ENCODE results near the gene PLCXD1.
"Not testable (repeated sequence)": the region's sequence is repeated elsewhere in the genome, so short reads cannot be mapped to it uniquely, and the experiment has no call there.

PLCXD1 gene, protein sequence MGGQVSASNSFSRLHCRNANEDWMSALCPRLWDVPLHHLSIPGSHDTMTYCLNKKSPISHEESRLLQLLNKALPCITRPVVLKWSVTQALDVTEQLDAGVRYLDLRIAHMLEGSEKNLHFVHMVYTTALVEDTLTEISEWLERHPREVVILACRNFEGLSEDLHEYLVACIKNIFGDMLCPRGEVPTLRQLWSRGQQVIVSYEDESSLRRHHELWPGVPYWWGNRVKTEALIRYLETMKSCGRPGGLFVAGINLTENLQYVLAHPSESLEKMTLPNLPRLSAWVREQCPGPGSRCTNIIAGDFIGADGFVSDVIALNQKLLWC

DNA sequence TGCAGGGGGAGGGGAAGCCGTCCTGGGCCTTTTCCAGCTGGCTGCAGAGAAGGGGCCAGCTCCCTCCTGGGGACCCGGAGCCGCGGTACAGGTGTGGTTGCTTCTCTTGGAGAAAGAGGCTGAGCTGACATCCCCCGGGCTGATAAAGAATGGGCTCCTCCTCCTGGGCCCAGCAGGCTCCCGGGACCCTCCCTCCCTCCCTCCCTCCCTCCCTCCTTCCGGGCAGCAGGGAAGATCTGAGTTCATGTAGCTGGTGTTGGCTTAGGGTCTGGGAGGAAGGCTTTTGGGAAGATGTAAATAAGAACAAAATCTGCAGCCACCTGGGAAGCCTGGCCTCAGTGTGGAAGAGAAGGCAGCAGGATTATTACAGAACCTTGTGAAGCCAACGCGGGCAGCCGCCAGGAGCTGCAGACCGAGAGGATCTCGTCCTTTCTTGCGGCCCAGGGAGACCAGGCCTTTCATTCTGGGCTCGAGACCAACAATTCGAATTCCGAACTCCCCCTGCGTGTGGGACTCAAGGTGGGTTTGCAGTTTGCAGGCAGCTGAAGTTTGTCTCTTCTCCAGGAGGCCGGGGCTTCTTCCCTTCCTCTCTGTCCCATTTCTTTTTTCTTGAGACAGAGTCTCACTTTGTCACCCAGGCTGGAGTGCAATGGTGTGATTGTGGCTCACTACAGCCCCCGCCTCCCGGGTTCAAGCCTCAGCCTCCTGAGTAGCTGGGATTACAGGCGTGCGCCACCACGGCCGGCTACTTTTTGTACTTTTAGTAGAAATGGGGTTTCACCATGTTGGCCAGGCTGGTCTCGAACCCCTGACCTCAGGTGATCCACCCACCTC lies at the start of gene PLCXD1:
Gene PLCXD1, plus strand, starts transcription at position 216 of the 834 bp plus-strand sequence. CDS start 2,807 bp downstream, outside the sequence.
- DNase-seq: no peak

DNA sequence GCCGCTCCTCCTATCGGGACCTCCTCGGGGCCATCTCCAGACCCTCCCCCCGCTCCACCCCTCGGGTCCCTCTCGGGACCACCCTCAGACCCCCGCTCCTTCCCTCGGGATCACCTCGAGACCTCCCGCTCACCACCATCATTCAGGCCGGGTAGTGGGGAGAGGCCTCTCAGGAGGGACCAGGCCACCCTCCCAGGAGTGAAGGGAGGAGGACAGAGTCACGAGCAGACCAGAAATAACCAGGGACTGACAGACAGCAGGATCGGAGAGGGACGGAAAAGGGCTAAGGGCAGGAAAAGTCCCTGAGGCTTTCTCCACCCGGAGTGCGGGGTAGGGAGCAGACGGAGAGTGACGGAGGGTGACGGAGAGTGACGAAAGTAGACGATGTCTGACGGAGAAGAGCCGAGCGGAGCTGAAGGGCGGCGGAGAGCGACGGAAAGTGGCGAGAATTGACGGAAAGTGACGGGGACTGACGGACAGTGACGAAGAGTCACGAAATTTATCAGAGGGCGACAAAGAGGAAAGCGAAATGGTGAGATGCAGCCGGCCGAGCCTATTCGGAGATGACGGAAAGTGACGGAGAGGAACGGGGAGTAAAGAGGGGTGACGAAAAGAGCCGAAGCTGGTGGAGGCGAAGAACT lies 49.4 kb upstream of the PLCXD1 start:
- DNase-seq: not testable (repeated sequence)

DNA sequence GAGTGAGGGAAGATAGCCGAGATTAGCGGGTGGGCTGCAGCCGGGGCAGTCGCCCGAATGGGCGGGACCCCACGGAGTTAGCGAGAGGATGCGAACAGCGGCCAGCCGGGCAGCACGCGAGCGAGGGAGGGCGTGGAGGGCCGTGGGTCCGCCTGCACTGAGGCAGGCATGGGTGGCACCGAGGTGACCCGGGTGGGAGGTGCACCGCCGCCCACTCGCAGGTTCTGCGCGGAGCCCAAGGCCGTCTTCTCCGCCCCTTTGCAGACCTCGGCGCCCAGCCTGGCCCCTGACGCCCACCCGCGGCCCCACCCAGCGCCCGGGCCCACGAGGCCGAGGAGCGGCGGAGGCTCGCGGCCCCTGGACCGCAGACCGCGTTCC lies 48.9 kb upstream of the PLCXD1 start:
- not testable (repeated sequence) for DNase-seq

DNA sequence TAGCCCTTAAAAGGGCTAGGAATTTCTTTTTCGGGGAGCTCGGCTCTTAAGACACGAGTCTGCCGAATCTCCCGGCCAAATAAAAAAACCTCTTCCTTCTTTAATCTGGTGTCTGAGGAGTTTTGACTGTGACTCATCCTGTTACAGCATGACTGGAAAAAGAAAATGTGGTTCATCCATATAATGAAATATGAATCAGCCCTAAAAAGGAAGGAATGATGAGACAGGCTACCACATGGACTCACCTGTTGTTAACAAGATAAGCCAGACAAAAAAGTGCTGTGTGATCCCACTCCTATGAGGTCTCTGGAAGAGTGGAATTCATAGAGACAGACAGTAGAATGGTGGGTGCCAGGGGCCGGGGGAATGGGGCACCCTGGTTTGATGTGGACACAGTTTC lies 45.0 kb upstream of the PLCXD1 start:
- DNase-seq: not testable (repeated sequence)

DNA sequence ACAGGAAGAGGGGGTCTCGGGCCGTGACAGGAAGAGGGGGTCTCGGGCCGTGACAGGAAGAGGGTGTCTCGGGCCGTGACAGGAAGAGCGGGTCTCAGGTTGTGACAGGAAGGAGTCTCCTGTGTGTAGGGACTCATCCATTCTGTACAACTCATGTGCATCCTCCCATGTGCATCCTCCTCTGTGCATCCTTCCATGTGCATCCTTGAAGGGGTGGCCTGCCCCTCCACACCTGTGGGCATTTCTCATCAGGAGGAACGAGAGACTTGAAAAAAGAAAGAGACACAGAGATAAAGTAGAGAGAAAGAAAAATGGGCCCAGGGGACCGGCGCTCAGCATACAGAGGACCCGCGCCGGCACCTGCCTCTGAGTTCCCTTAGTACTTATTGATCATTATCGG lies 30.2 kb upstream of the PLCXD1 start:
- no peak for DNase-seq

DNA sequence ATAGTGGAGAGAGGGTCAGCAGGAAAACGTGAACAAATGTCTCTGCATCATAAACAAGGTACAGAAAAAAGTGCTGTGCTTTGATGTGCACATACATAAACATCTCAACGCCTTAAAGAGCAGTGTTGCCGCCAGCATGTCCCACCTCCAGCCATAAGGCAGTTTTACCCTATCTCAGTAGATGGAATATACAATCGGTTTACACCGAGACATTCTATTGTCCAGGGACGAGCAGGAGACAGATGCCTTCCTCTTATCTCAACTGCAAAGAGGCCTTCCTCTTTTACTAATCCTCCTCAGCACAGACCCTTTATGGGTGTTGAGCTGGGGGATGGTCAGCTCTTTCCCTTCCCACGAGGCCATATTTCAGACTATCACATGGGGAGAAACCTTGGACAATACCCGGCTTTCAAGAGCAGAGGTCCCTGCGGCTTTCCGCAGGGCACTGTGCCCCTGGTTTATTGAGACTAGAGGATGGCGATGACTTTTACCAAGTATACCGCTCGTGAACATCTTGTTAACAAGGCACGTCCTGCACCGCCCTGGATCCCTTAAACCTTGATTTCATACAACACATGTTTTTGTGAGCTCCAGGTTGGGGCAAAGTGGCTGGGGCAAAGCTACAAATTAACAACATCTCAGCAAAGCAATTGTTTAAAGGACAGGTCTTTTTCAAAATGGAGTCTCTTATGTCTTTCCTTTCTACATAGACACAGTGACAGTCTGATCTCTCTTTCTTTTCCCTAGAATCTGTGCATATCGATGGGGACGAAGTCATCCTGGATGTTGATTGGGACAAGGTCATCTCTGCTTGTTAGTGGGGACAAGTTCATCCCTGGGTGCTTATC lies 29.6 kb upstream of the PLCXD1 start:
- DNase-seq: not testable (repeated sequence)

DNA sequence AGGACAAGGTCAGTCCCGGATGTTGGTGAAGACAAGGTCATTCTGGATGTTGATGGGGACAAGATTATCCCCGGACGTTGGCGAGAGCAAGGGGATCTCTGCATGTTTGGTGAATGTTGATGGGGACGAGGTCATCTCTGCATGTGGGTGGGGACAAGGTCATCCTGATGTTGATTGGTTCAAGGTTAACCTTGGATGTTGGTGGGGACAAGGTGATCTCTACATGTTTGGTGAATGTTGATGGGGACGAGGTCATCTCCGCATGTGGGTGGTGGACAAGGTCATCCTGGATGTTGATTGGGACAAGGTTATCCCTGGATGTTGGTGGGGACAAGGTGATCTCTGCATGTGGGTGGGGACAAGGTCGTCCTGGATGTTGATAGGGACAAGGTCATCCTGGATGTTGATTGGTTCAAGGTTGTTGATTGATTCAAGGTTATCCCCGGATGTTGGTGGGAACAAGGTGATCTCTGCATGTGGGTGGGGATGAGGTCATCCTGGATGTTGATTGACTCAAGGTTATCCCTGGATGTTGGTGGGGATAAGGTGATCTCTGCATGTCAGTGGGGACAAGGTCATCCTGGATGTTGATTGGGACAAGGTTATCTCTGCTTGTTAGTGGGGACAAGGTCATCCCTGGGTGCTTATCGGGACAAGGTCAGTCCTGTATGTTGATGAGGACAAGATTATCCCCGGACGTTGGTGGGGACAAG lies 28.8 kb upstream of the PLCXD1 start:
- DNase-seq: no peak

DNA sequence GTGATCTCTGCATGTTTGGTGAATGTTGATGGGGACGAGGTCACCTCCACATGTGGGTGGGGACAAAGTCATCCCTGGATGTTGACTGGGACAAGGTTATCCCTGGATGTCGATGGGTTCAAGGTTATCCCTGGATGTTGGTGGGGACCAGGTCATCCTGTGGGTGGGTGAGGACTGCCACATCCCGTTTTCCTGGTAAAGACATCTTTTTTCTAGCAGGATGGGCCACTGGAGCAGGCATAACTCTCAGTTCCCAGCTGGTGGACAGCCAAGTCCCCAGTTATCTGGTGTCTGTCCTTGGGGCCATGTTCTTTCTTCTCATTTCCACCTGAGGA lies 28.3 kb upstream of the PLCXD1 start:
- DNase-seq: no peak

DNA sequence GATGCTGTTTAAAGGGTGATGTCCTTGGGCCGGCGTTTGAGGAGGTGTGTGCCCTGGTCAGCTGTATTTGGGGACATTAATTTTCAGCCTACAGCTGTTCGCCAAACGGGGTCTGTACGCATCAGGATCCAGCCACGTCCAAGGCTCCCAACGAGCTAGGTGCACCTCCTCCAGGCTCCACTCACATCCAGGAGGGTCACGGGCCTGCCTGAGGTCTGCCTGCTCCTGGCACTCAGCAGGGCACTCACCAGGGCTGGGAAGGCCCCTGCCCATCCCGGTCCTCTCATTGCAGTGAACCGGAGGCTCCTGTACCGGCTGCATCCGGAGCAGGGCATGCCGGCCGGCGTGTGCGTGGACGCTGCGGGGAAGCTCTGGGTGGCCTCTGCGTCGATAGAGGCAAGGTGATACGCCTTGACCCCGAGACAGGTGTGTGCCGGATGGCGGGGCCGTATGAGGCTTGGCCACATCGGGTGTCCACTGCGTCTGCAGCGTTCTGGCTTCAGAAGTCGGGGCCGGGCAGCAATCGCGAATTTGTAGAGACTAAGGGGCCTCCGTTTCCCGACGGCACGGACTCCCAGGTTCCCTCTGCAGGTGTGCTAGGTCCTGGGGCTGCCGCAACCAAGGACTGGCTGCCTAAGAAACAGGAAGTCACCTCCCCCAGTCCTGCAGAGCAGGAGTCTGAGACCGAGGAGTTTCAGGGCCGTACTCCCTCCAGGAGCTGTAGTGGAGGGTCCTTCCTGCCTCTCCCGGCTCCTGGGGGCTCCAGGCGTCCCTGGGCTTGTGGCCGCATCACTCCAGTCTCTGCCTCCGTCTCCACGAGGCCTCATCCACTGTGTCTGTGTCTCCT lies 27.5 kb upstream of the PLCXD1 start:
- DNase-seq: no peak

DNA sequence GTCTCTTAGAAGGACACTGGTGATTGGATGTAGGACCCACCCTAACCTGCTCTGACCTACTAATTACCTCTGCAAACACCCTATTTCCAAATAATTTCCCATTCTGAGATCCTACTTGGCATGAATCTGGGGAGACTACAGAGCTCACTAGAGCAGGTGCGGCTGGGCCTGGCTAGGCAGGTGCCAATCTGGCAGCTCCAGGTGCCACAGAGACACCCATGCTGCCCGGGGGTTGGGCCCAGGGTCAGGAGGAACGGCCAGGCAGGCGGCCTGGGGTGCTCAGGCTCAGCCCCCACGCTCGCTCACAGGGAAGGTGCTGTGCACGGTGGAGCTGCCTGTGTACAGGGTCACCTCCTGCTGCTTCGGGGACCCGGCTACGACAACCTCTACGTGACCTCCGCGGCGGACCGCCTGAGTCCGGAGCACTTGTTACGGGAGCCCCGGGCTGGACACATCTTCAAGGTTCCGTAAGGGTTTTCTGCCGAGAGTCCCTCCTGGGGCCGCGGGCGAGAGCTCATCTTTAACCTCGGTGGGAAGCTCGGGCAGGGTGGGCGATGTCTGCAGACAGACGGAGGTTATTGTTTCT lies 26.5 kb upstream of the PLCXD1 start:
- DNase-seq: no peak

DNA sequence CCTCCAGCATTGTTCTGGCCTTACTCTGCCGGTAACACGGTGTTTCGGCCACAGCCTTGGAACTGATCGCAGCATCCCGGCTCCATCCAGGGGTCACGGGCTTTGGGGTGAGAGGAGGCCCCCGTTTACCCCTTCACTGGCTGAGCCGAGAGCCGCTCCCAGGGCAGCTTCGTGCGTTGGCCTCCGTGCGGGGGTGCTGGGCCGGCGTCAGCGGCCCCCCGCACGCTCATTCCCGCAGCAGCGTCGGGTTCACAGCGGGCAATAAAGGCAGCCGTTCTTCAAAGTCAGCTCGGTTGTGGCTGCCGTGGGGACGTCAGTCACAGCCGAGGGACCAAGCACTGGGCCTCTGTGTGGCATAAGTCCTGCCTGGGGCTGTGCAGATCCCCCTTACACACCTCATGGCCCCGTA lies 25.3 kb upstream of the PLCXD1 start:
- no peak for DNase-seq

DNA sequence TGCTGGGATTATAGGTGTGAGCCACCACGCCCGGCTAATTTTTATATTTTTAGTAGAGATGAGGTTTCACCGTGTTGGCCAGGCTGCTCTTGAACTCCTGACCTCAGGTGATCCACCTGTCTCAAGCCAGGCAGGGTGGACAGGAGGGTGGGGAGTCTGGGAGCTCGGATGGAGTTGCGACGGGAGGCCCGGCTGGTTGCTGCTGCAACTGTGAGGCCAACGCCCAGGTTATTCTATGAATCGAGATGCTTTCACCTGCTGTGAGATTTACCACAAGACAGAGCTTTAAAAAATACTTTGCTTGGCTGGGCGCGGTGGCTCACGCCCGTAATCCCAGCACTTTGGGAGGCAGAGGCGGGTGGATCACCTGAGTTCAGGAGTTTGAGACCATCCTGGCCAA lies 24.1 kb upstream of the PLCXD1 start:
- not testable (repeated sequence) for DNase-seq

DNA sequence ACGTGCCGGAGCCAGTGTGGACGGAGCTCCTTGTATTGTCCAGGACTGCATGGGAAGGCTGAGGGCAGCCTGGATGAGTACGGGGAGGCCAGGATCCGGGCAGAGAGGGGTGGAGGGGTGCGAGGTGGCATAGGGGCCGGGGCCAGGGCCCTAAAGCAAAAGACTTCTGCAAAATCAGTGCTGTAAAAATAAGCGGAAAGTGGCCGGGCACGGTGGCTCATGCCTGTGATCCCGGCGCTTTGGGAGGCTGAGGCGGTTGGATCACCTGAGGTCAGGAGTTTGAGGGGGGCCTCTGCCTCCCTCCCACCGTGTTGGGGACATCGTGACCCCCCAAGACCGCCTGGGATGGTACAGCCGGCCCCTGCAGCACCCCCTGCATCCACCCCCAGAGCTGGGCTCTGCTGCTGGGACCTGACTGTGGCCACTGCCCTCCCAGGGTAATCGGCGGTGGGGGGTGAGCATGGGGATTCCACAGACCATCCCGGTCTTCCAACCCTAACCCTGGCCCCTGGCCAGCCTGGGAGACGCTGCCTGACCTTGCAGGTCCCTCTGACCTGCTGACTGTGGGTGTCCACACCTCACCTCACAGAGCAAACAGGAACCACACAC lies 23.4 kb upstream of the PLCXD1 start:
- no peak for DNase-seq

DNA sequence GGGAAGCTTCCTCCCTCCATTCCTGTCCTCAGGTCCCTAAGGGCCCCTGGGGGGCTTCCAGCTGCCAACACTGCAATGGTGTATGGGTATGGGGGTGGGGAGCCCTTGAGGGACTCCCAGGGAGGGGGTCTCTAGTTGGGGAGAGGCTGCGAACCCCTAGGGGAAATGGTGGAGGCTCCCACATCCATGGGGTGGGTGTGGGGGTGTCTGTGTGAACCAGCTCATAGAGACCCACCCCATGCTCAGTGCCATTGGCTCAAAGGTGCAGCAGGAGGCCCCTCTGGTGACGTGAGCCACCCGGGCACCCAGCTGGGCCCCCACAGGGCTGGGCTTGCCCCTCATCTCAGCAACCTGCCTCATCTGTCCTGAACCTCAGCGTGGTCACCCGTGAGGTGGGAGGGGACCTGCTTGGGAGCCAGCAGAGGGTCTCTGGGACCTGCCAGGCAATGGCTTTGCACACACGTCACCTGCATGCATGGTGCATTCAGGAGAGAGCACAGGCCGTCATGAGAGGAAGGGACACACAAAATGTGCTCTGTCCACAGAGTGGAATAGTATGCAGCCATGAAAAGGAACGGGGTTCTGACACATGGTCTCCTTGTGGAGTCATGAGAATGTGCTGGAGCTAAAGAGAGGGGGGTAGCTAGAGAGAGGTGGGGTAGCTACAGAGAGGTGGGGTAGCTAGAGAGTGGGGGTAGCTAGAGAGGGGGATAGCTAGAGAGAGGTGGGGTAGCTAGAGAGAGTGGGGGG lies 22.7 kb upstream of the PLCXD1 start:
- DNase-seq: no peak

DNA sequence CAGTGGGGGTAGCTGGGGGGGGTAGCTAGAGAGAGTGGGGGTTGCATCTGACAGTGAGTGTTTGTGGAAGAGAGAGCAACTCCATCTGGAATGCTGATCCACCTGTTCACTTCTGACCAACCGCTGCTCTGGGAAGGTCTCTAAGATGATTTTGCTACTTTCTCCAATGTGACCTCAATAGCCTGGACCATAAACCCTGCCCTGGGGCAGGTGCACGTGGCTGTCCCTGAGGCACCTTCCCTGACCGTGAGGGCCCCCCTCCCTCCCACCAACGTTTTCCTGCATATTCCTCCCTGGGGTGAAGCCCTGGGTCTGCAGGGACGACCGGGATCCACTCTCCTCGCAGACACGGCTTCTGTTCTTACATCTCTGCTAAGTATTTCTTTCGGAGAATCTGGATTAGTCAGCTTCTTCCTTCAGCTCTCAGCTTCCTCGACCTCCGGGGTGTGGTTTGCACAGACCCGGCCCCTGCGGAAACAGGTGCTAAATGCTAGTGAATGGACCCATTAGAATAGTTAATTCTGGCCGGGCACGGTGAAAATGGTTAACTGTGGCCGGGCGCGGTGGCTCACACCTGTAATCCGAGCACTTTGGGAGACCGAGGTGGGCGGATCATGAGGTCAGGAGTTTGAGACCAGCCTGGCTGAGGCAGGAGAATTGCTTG lies 21.4 kb upstream of the PLCXD1 start:
- no peak for DNase-seq

DNA sequence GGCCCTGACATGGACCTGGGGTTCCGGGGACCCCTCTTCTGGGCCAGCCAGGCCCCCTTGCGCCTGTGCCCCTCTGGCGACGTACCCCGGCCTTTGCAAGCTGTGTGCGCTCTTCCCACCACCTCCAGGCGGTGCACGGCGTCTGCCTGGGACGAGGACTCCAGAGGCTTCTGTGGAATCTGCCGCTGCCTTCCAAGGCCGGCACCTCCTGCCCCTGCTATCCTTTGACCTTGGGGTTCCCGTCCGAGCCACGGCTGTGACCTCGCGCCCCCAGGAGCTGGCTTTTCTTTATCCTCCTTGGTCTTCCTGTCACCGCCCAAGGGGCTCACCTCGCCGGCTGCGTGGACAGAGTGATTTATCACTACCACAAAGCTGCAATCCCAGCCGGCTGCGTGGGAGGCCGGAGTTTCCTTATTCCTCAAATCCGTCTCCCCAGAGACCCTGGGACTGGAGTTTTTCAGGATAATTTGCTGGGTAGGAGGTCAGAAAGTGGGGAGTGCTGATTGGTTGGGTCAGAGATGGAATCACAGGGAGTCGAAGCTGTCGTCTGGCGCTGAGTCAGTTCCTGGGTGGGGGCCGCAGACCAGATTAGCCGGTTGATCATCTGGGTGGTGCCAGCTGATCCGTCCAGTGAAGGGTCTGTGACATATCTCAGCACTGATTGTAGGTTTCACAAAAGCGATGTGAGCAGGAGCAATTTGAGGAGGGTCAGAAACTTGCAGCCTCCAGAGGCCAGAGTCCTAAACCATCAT lies 19.8 kb upstream of the PLCXD1 start:
- no peak for DNase-seq

DNA sequence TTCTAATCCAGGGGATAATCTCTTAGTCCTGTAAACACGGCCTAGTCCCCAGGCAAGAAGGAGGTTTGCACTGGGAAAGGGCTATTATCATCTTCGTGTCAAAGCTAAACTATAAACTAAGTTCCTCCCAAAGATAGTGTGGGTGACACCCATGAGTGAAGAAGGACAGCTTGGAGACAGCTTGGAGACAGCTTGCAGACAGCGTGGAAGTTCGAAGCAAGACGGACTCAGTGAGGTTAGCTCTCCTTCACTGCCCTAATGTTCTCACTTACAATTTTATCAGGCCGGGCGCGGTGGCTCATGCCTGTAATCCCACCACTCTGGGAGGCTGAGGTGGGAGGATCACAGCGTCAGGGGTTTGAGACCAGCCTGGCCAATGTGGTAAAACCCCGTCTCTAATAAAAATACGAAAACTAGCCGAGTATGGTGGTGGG lies 19.2 kb upstream of the PLCXD1 start:
- no peak for DNase-seq

DNA sequence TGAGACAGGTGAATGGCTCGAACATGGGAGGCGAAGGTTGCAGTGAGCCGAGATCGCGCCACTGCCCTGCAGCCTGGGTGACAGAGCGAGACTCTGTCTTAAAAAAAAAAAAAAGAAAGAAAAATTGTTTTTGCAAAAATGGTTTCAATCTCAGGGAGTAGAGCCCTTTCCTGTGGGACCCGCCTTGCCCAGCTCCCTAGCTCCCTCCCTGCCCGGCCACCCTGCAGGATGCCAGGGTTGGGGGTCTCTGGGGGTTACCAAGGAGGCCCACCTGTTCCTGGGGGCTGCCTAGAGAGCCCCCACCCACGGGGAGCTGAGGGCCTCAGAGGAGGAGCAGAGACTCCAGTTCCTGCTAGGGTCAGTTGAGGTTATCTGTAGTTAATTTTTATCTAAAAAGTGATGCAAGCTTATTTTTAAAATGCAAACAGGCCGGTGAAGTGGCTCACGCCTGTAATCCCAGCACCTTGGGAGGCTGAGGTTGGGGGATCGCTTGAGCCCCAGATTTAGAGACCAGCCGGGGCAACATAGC lies 18.7 kb upstream of the PLCXD1 start:
- no peak for DNase-seq

Measured in NCI-H187 (cell line).